Measurements from ENCODE around the gene MRAP. TPM values are rescaled to one million over a fixed set of nuclear protein-coding genes. Genes with fewer than 3 reads are reported as not detected.

Gene MRAP
- total RNA-seq, 1 donor from 2014 or later: not detected

DNA sequence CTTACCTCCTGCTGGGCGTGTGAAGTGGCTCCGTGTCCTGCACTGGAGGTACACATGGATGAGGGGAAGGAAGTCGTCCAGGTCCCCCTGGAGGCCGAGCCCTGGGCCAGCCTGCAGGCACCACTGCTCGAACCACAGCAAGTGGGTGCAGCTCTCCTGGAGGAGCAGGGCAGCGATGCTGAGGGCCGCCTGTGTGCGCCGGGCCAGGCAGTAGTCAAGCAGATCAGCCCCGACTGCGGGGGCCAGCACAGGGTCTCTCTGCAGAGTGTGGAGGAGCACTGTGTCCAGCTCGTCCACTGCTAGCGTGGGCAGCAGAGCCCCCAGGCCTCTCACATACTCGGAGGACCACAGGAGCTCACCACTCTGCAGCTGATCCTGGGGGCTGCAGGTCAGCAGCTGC lies 48.3 kb downstream of the MRAP start:
- H3K4me3 Mint-ChIP-seq: no peak overlapping the region
- peaks cover 20% of the 10 kb centered on the region for H3K9me3 Mint-ChIP-seq
- H3K27ac Mint-ChIP-seq: no peak overlapping the region
- DNase-seq (ENCODE audit: low spot score in 2 of 2, unreplicated experiment in 2 of 2): no peak
- peaks cover 71% of the 10 kb centered on the region for H3K36me3 Mint-ChIP-seq
- TF ChIP-seq, protein P1, sequence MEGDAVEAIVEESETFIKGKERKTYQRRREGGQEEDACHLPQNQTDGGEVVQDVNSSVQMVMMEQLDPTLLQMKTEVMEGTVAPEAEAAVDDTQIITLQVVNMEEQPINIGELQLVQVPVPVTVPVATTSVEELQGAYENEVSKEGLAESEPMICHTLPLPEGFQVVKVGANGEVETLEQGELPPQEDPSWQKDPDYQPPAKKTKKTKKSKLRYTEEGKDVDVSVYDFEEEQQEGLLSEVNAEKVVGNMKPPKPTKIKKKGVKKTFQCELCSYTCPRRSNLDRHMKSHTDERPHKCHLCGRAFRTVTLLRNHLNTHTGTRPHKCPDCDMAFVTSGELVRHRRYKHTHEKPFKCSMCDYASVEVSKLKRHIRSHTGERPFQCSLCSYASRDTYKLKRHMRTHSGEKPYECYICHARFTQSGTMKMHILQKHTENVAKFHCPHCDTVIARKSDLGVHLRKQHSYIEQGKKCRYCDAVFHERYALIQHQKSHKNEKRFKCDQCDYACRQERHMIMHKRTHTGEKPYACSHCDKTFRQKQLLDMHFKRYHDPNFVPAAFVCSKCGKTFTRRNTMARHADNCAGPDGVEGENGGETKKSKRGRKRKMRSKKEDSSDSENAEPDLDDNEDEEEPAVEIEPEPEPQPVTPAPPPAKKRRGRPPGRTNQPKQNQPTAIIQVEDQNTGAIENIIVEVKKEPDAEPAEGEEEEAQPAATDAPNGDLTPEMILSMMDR (IDR thresholded peaks at IDR 0.05; ENCODE audit: unreplicated experiment): no peak
- H3K4me1 Mint-ChIP-seq: no peaks in the 10 kb centered on the region
- no peaks in the 10 kb centered on the region for H3K27me3 Mint-ChIP-seq (ENCODE audit: low read depth)

DNA sequence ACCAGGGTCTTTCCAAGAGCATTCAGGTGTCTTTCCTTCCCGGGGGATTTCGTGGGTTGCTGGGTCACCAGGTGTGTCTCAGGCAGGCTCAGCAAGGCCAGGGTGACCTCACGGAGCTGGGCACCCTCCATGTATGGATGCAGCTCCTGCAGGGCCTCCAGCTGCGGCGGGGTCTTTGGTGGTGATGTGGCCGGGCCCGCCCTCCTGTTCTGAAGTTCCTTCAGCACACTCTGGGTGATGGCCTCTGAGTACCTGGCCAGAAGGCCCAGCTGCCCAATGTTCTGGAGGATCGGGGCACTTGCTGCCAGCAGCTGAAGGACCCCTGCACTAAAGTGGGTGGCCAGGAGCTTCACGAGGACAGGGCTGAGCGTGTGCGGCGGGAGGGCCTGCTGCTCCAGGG lies 48.7 kb downstream of the MRAP start:
- H3K4me3 Mint-ChIP-seq: no peak overlapping the region
- no peaks in the 10 kb centered on the region for H3K4me1 Mint-ChIP-seq
- H3K36me3 Mint-ChIP-seq: peaks cover 73% of the 10 kb centered on the region
- TF ChIP-seq, protein P1 (IDR thresholded peaks at IDR 0.05; ENCODE audit: unreplicated experiment): no peak
- H3K27ac Mint-ChIP-seq: no peak overlapping the region
- no peak for DNase-seq (ENCODE audit: low spot score in 2 of 2, unreplicated experiment in 2 of 2)
- peaks cover 20% of the 10 kb centered on the region for H3K9me3 Mint-ChIP-seq
- H3K27me3 Mint-ChIP-seq (ENCODE audit: low read depth): no peaks in the 10 kb centered on the region

DNA sequence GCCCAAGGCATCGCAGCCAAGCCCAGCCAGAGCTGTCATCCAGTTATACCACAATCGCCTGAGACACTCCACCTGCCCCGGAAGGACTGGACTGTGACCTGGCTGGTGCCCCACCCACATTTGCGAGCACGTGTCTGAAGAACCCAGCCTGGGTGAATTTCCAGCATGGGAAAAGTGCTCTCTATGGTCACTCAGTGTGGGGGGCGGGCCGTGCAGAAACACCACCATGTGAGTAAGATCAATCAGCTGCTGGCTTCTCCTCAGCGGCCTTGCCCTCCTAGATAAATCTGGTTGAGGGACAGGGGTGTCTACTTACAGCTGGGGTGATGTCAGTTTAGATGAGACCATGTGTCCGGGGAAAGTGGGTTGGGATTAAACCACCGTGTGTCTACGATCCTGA lies 49.3 kb downstream of the MRAP start:
- Mint-ChIP-seq H3K9me3 (peaks cover 20% of the 10 kb centered on the region), H3K27ac (no peak overlapping the region)
- DNase-seq (ENCODE audit: low spot score in 2 of 2, unreplicated experiment in 2 of 2): no peak

DNA sequence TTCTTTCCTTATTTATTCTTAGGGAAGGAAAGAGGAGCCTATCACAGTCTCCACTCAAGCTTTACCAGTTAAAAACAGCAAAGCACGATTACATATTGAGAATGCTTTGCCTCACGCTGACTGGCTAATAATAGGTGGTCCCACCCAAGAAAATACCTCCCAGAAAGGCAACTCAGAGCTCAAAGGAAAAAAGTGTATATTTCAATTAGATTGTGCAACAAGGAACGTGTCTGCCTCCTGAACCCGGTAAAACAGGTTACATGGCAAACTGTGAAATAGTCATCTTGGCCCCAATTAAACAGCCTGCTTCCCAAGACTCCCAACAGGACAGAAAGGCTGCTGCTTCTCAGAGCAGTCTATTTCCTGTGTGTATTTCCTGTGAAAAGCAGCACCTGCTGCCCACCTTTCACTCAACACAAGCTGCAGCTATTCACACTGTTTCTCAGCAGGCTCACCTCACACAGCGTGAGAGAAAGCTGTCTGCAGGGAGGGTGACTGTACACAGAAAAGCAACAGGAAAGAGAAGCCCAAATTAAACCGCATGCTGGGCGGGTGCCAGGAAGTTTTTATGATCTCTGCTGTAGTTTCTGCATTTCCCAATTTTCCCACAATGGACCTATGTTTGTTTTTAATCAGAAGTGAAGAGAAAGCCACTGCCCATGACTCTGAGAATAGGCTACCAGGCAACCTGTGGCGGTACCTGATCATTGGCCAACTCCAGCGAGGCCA lies 50.1 kb downstream of the MRAP start:
- H3K27me3 Mint-ChIP-seq (ENCODE audit: low read depth): no peaks in the 10 kb centered on the region
- H3K4me1 Mint-ChIP-seq: no peaks in the 10 kb centered on the region
- peaks cover 13% of the 10 kb centered on the region for H3K9me3 Mint-ChIP-seq
- TF ChIP-seq, protein P1 (IDR thresholded peaks at IDR 0.05; ENCODE audit: unreplicated experiment): no peak
- peaks cover 70% of the 10 kb centered on the region for H3K36me3 Mint-ChIP-seq
- no peak overlapping the region for H3K4me3 Mint-ChIP-seq
- peak in 1 of 2 experiments; percentile 34 for DNase-seq (ENCODE audit: low spot score in 2 of 2, unreplicated experiment in 2 of 2)
- H3K27ac Mint-ChIP-seq: no peak overlapping the region

More for the DNA sequence above, 49.3 kb downstream of the MRAP start:
- no peaks in the 10 kb centered on the region for H3K4me1 Mint-ChIP-seq
- H3K4me3 Mint-ChIP-seq: no peak overlapping the region
- H3K36me3 Mint-ChIP-seq: peaks cover 70% of the 10 kb centered on the region
- H3K27me3 Mint-ChIP-seq (ENCODE audit: low read depth): no peaks in the 10 kb centered on the region
- TF ChIP-seq, protein P1 (IDR thresholded peaks at IDR 0.05; ENCODE audit: unreplicated experiment): no peak

DNA sequence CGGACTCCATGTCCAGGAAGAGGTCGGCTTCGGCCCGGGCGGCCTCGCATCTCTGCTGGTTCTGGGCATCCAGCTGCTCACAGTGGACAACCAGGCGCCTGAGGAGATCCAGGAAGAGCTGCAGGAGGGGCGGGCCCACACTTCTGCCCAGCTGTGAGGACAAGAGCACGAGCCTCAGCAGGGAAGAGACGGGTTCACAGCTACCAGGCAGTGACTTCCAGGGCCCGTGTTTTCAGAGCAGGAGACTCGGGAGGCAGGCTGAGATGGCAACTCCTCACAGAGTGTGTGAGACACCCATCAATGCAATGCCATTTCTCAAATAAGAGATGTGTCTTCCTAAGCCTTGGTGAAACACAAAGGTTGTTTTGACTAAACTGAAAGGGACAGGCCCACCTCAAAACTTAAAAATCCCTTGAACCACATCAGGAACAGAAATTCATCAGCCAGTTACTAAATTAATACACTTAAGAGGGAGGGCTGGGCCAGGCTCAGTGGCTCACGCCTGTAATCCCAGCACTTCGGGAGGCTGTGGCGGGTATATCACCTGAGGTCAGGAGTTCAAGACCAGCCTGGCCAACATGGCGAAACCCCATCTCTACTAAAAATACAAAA lies 50.8 kb downstream of the MRAP start:
- no peak for DNase-seq (ENCODE audit: low spot score in 2 of 2, unreplicated experiment in 2 of 2)
- Mint-ChIP-seq H3K27ac (no peak overlapping the region), H3K36me3 (peaks cover 69% of the 10 kb centered on the region), H3K27me3 (ENCODE audit: low read depth) (no peaks in the 10 kb centered on the region), H3K4me1 (no peaks in the 10 kb centered on the region), H3K4me3 (no peak overlapping the region), H3K9me3 (peaks cover 8% of the 10 kb centered on the region)
- TF ChIP-seq, protein P1 (IDR thresholded peaks at IDR 0.05; ENCODE audit: unreplicated experiment): no peak

Data from mesothelial cell of epicardium (in vitro differentiated cells).